HUDEP-2 (cell line): ENCODE measurements around the gene CAMK2A.

Source experiments
- DNase-seq, 76 experiments: peaks; one replicate each; lab custom pipeline; 2025; ENCODE audit not compliant: unreplicated experiment in 76 of 76; lab: John Stamatoyannopoulos, UW

CAMK2A gene

DNA sequence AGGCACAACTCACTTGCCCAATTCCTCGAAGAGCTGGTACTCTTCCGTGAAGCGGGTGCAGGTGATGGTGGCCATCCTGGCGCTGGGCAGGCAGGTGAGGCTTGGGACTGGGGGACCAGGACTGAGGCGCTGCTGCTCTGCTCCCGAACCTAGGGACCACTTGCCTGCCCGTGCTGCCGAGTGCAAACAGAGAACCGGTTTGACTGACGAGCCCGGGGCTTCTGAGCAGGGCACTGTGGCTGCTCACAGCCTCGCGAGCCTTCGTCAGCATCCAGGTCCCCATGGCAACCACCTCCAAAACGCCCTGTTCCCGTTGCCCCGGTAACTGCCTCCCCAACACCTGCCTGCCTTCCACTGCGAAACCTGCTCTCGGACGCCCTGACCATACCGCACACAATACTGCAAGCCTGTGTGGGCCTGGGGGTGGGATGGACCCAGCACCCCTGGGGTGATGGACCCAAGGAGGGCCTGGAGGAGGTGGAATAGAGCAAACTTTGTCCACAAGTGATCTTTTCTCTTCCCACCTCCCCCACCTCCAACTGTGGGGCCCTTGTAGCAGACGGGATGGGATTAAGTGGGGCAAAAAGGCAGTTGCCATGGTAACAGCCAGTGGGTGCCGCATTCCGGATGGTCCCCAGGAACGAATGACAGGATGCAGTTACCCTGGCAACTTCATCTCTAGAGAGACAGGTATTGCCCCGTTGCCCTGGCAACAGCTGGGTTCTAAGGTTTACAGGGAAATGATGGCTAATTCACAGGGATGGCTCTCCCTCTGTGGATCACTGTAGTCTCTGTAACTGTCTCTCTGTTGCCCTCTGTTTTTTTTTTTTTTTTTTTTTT, at the start of gene CAMK2A:
CAMK2A (minus strand) TSS at position 223 of the 840 bp plus-strand sequence; CDS start at position 75, 148 bp downstream.
- DNase-seq: no peak

DNA sequence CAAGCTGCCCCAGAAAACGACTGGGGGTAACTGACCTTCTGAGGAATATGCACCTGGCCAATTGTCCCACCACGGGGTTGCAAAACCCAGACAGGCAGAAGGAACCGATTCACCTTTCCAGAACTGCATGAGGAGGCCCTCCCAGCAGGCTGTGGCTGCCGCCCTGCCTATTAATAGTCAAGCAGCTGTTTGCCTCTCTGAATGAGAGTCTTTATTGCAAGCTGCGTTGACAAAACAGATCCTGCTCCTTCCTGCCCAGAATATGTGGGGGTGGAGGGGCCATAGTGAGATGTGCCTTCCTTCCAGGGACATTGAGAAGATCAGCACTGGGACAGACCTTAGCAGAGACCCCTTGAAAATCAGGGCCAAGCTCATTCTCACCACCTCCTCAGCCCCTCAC, 49.6 kb upstream of the CAMK2A start:
- no peak for DNase-seq

GRCh38 chr5:150338546-150338945, 49.0 kb upstream of the CAMK2A start:
- no peak for DNase-seq

GRCh38 chr5:150335778-150336177, 46.2 kb upstream of the CAMK2A start:
- DNase-seq: no peak

DNA sequence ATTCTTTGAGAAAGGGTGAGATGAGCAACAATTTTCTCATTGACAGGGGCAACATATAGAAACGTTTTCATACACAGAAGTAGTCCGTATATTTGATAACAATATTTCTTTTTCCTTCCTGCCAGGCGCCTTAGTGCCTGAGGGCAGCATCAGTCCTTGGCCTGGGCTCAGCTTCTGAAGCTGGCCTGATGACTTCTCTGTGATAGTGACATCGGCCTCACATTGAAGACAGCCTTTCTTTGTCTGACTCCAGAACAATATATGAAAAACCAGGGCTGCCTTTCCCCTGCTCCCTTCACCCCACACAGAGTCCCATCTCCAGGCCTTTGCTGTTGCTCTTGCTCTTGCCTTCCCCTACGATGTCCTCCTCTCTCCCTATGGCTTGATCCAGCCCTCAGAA, 43.8 kb upstream of the CAMK2A start:
- no peak for DNase-seq

- DNase-seq: no peak
Observed at GRCh38 chr5:150329881-150330876, 40.6 kb upstream of the CAMK2A start.

DNA sequence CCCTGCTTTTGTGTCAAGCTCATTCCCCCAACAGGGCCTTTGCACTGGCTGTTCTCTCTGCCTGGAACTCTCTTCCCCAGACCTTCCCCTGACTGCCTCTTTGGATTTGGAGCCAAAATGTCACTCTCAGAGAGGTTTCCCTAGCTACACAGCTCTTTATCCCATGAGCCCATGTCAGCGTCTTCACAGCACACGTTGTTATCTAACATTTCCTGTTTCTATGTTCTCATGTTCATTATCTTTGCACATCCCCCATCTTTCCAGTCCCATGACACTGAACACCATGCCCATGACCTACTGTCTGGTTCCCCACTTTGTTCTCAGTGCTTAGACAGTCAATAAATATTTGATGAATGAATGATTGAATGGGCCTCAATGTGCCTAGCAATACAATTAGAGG, 39.5 kb upstream of the CAMK2A start:
- DNase-seq: peak in 1 of 76 experiments; percentile 3

DNA sequence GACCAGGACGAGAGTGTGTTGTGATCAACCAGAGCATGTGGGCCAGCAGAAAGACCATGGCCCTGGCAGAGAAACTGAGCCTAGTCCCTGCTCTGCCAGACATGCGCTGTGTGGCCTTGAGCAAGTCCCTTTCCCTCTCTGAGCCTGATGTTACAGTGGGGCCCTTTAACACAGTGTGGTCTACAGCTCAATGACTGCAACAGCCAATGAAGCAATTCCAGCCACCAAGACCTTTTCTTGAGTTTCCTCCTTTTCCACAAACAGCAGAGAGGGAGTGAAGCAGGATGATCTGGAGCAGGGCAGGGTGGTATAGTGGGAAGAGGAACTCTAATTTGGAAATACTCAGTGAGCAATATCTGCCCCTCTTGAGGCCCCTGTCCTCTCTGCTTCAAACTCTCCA, 38.9 kb upstream of the CAMK2A start:
- no peak for DNase-seq

GRCh38 chr5:150327139-150327538, 37.6 kb upstream of the CAMK2A start:
- DNase-seq: no peak

- no peak for DNase-seq
Observed at GRCh38 chr5:150326707-150327106, 37.1 kb upstream of the CAMK2A start.

DNA sequence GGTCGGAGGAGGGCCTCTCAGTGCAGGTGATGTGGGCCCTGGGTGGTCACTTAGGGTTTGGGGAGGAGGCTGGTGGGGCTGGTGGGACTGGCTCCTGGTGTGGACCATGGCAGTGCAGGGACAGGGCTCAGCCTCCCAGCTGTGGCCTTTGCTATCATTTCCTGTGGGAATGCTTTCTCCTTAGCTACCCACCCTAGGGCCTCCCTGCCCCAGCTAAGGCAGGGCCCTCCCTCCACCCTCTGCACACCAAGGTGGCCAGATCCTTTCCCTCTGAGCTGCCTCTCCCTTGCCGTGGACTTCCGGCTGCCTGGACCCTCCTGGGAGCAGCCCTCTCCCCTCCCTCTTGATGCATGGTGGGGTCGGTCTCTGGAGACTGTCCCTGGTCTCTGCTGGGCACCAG, 35.9 kb upstream of the CAMK2A start:
- no peak for DNase-seq

- DNase-seq: no peak
Observed at GRCh38 chr5:150323819-150324218, 34.2 kb upstream of the CAMK2A start.

DNA sequence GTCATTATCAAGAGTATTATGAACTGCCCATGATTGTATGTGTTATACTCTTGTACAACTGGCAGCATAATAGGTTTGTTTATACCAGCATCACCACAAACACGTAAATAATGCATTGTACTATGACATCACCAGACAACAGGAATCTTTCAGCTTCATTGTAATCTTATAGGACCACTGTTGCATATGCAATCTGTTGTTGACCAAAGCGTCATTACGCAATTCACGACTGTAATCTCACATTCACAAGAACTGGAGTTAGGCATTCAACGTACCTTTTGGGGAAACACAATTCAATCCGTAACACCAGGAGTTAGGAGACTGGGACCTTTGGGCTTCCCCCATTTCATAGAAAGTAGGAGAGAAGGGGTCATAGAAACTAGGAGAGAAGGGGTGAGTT, 33.5 kb upstream of the CAMK2A start:
- DNase-seq: no peak

DNA sequence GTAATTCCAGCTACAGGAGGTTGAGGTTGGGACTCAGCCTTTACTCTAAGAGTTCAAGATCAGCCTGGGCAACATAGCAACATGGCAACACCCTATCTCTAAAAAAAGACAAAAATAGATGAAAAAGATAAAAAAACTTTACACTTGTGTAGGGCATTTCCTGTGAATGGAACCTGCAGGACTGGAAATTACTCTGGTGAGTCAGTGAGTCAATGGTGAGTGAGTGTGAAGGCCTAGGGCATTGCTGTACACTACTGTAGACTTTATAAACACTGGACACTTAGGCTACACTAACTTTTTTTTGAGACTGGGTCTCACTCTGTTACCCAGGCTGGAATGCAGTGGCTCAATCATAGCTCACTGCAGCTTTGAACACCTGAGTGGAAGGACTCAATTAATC, 32.6 kb upstream of the CAMK2A start:
- no peak for DNase-seq

GRCh38 chr5:150321784-150322183, 32.2 kb upstream of the CAMK2A start:
- DNase-seq: no peak

GRCh38 chr5:150321211-150321610, 31.6 kb upstream of the CAMK2A start:
- no peak for DNase-seq

- no peak for DNase-seq
Observed at GRCh38 chr5:150320044-150320613, 30.6 kb upstream of the CAMK2A start.

GRCh38 chr5:150319484-150319790, 29.9 kb upstream of the CAMK2A start:
- no peak for DNase-seq

GRCh38 chr5:150318613-150319483, 29.3 kb upstream of the CAMK2A start:
- no peak for DNase-seq
